ENCODE results near the gene DHX30.

GRCh38 chr3:47892286-47893040 is 89.5 kb downstream of the DHX30 start:
- TF ChIP-seq CTCF (IDR thresholded peaks at IDR 0.05; ENCODE audit: insufficient read depth, low read depth, low read length) (no peak), EZH2 (IDR thresholded peaks at IDR 0.05; ENCODE audit: insufficient read depth, low read length) (no peak)

All from astrocyte (in vitro differentiated cells and primary cell).